Panc1 (cell line): Measurements from ENCODE around the gene NPR2. TPM values are rescaled to one million over a fixed set of nuclear protein-coding genes. Genes with fewer than 3 reads are reported as not detected.

Source experiments
- ATAC-seq: fragments of 200-7000 bp; cut with Tn5 transposase; 2 replicates; pipeline ENCODE4 v1.9.1; 2020; ENCODE audit warnings: mild to moderate bottlenecking, moderate library complexity
- BruUV-seq: library from RNA; stranded (reverse); fragments of 400-500 nt; replicated peaks from 2 replicates; lab custom pipeline; 2021; lab: Mats Ljungman, UMichigan
- CTCF ChIA-PET: fragments of 300-600 bp; sonication (Branson Sonifier 250); formaldehyde crosslinking; loops from one replicate; lab custom pipeline; 2022; ENCODE audit warnings: antibody characterized with exemption; lab: Charles Lee
- POLR2A ChIA-PET: fragments of 300-600 bp; sonication (Branson Sonifier 250); formaldehyde crosslinking; loops from one replicate; lab custom pipeline; 2022; ENCODE audit warnings: antibody characterized with exemption; lab: Charles Lee
- DNase-seq: peaks from one replicate; pipeline ENCODE4 v3.0.0-alpha.2; 2010; ENCODE audit warnings: low read depth, low spot score
- H3K27ac ChIP-seq: 2 replicates; pipeline ENCODE4 v1.5.1; 2011; ENCODE audit warnings: mild to moderate bottlenecking, low read length, inconsistent platforms
- H3K27me3 ChIP-seq: fragments of 200-500 bp; sonication (Bioruptor generic); 2 replicates; pipeline ENCODE4 v1.6.0; 2014; ENCODE audit warnings: low read length, inconsistent platforms; ENCODE audit not compliant: control insufficient read depth, insufficient read depth
- H3K36me3 ChIP-seq: fragments of 200-500 bp; sonication (Bioruptor generic); 2 replicates; pipeline ENCODE4 v1.5.1; 2014; ENCODE audit warnings: inconsistent platforms, mild to moderate bottlenecking, low read length, moderate library complexity; ENCODE audit not compliant: control insufficient read depth, insufficient read depth
- H3K4me1 ChIP-seq: 2 replicates; pipeline ENCODE4 v1.5.1; 2011; ENCODE audit warnings: inconsistent platforms, mild to moderate bottlenecking, low read length, moderate library complexity; ENCODE audit not compliant: control insufficient read depth, insufficient read depth
- H3K4me3 ChIP-seq, 2 experiments: 2 replicates each; pipeline ENCODE4 v1.5.1; 2011 to 2012; ENCODE audit warnings: low read depth in 2 of 2, low read length in 2 of 2, mild to moderate bottlenecking in 2 of 2, inconsistent platforms in 1 of 2, moderate library complexity in 1 of 2
- H3K9me3 ChIP-seq: fragments of 200-500 bp; sonication (Bioruptor generic); 2 replicates; pipeline ENCODE4 v1.5.1; 2014; ENCODE audit warnings: low read depth, mild to moderate bottlenecking, inconsistent platforms, low read length, moderate library complexity; ENCODE audit not compliant: control insufficient read depth, insufficient read depth
- POLR2AphosphoS5 ChIP-seq: IDR thresholded peaks from 2 replicates; pipeline ENCODE4 v1.6.1; 2012; ENCODE audit warnings: mild to moderate bottlenecking, low read depth, low read length, moderate library complexity
- REST ChIP-seq, 2 experiments: IDR thresholded peaks; 2 replicates each; pipeline ENCODE4 v1.6.1; 2011 to 2012; ENCODE audit warnings: low read depth in 2 of 2, control low read depth in 1 of 2, low read length in 1 of 2, mild to moderate bottlenecking in 1 of 2, moderate library complexity in 1 of 2; ENCODE audit not compliant: insufficient read depth in 1 of 2
- SIN3A ChIP-seq: IDR thresholded peaks from 2 replicates; pipeline ENCODE4 v1.6.1; 2012; ENCODE audit warnings: low read depth, mild to moderate bottlenecking, low read length, moderate library complexity, borderline replicate concordance; ENCODE audit not compliant: insufficient read depth
- TCF7L2 ChIP-seq: IDR thresholded peaks from 2 replicates; pipeline ENCODE4 v1.6.1; 2011; ENCODE audit warnings: mild to moderate bottlenecking, low read depth, low read length, inconsistent platforms
- in situ Hi-C: cut with HindIII; loops from 2 replicates; pipeline ENCODE4 v1.10.0; 2016; ENCODE audit warnings: low sequenced_read_pairs, low pct_unique_long_range_greater_than_20kb
- intact Hi-C: fragments of 100-400 bp; cut with micrococcal nuclease; formaldehyde crosslinking; loops from one replicate; pipeline ENCODE4 v1.10.0; 2022; ENCODE audit not compliant: unreplicated experiment
- total RNA-seq: library from RNA; stranded (reverse); gene quantifications from one replicate; pipeline ENCODE4 v1.2.1, GENCODE V29; 2021; ENCODE audit not compliant: unreplicated experiment
- TF ChIP-seq, protein P1 (sequence below): fragments of 450-650 bp; IDR thresholded peaks from 2 replicates; pipeline ENCODE4 v1.5.1; 2017; ENCODE audit warnings: mild to moderate bottlenecking

Gene NPR2
- total RNA-seq, 1 experiment from 2014 or later: 12.2 TPM

- Histone ChIP-seq H3K36me3 (no peaks in the 10 kb centered on the region), H3K27ac (no peak overlapping the region), H3K4me3 (no peak overlapping the region), H3K27me3 (no peaks in the 10 kb centered on the region), H3K4me1 (peaks cover 8% of the 10 kb centered on the region), H3K9me3 (no peaks in the 10 kb centered on the region)
- POLR2A ChIA-PET: no interaction called here
- no peak for ATAC-seq
- TF ChIP-seq SIN3A: no peak
- TF ChIP-seq, protein P1, sequence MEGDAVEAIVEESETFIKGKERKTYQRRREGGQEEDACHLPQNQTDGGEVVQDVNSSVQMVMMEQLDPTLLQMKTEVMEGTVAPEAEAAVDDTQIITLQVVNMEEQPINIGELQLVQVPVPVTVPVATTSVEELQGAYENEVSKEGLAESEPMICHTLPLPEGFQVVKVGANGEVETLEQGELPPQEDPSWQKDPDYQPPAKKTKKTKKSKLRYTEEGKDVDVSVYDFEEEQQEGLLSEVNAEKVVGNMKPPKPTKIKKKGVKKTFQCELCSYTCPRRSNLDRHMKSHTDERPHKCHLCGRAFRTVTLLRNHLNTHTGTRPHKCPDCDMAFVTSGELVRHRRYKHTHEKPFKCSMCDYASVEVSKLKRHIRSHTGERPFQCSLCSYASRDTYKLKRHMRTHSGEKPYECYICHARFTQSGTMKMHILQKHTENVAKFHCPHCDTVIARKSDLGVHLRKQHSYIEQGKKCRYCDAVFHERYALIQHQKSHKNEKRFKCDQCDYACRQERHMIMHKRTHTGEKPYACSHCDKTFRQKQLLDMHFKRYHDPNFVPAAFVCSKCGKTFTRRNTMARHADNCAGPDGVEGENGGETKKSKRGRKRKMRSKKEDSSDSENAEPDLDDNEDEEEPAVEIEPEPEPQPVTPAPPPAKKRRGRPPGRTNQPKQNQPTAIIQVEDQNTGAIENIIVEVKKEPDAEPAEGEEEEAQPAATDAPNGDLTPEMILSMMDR: no peak
- TF ChIP-seq TCF7L2: no peak
- no peak for TF ChIP-seq POLR2AphosphoS5
- TF ChIP-seq REST (IDR thresholded peaks at IDR 0.05; ENCODE audit: insufficient read depth in 1 of 2, low read depth in 2 of 2, low read length in 1 of 2): no peak
- CTCF ChIA-PET: no interaction called here
- intact Hi-C loops (no loop called here), in situ Hi-C loops (no loop called here)
- DNase-seq: no peak
- no TSS peak for BruUV-seq
Observed at GRCh38 chr9:35769763-35770162, 21.6 kb upstream of the NPR2 start.

DNA sequence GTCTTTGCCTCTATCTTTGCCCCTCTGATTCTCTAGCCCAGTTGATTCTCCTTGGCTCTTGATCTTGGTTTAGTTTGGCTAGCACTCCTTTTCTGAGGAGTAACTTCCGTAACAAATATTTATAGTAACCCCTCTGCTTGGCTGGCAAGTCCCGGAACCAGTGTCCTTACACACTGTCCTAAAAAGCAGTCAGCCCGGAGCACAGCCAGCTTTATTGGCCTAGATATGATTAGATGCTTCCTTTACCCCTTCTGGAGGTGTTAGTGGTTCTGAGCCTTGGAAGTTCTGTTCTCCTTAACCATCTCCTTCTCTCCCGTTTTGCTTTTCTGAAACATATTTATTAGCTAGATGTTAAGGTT lies 20.3 kb upstream of the NPR2 start:
- DNase-seq (no peak), ATAC-seq (no peak)
- no peak overlapping the region for H3K27ac ChIP-seq
- peaks cover 8% of the 10 kb centered on the region for H3K4me1 ChIP-seq
- intact Hi-C loops (no loop called here), in situ Hi-C loops (no loop called here)
- no TSS peak for BruUV-seq
- no peaks in the 10 kb centered on the region for H3K36me3 ChIP-seq
- no peaks in the 10 kb centered on the region for H3K9me3 ChIP-seq
- CTCF ChIA-PET: interaction anchor here (0.8 kb wide), 1 partner anchor 14 kb away, joined by 3 read pairs; no protein-coding TSS in a partner anchor
- no peak overlapping the region for H3K4me3 ChIP-seq
- POLR2A ChIA-PET: no interaction called here
- no peaks in the 10 kb centered on the region for H3K27me3 ChIP-seq
- TF ChIP-seq, protein P1: no peak
